Right lobe of liver (tissue), 6 donors: ENCODE results near the gene INPP5D. TPM values are rescaled to one million over a fixed set of nuclear protein-coding genes. Genes with fewer than 3 reads are reported as not detected.

Experiments
- ATAC-seq, 4 donors: fragments of 200-7000 bp; cut with Tn5 transposase; one replicate each; pipeline ENCODE4 v1.9.1; 2020; ENCODE audit warnings: mild to moderate bottlenecking in 4 of 4, moderate library complexity in 4 of 4
- DNase-seq, 3 donors: peaks; one replicate each; pipeline ENCODE4 v3.0.0-alpha.2; 2020
- H3K27ac ChIP-seq, 3 donors: fragments of 200-600 bp; one replicate each; pipeline ENCODE4 v1.8.0; 2022
- H3K27me3 ChIP-seq, 2 donors: fragments of 200-600 bp; one replicate each; pipeline ENCODE4 v1.8.0; 2022
- H3K36me3 ChIP-seq, 4 donors: fragments of 200-600 bp; sonication (generic) in 1 of 4; one replicate each; pipeline versions ENCODE4 v1.5.1 to v1.8.0; 2017 to 2022; ENCODE audit warnings: control low read depth in 1 of 4
- H3K4me1 ChIP-seq, 4 donors: fragments of 200-600 bp; sonication (generic) in 1 of 4; one replicate each; pipeline versions ENCODE4 v1.5.1 to v1.8.0; 2017 to 2022; ENCODE audit warnings: control low read depth in 1 of 4
- H3K4me3 ChIP-seq, 3 donors: fragments of 200-600 bp; one replicate each; pipeline ENCODE4 v1.8.0; 2022
- H3K9me3 ChIP-seq, 4 donors: fragments of 200-600 bp; sonication (generic) in 1 of 4; one replicate each; pipeline versions ENCODE4 v1.5.1 to v1.8.0; 2017 to 2022; ENCODE audit warnings: control low read depth in 1 of 4
- POLR2A ChIP-seq: fragments of 450-650 bp; IDR thresholded peaks from one replicate; pipeline ENCODE4 v1.6.1; 2017; ENCODE audit warnings: antibody characterized with exemption, mild to moderate bottlenecking
- WGBS: methylation state at CpG from one replicate; pipeline ENCODE4 v1.1.6; 2018; ENCODE audit warnings: low coverage, low lambda C conversion rate; ENCODE audit not compliant: insufficient coverage; ENCODE audit errors: missing lambda C conversion rate; 5-methylcytosine and 5-hydroxymethylcytosine counted together
- intact Hi-C, 2 donors: fragments of 100-400 bp; cut with DNase I; formaldehyde crosslinking; loops; one replicate each; pipeline versions ENCODE4 v1.11.2 to v1.14.1; 2022
- total RNA-seq, 6 experiments: library from RNA; depleted of rRNA in 2 of 6; stranded (reverse); fragments of >200 nt in 2 of 6; fragmentation: NEBNext Ultra II Directional in 3 of 6; extraction: Animal tissue kit (Norgen Biotek cat#: 25700) in 3 of 6; gene quantifications; one replicate each; pipeline versions ENCODE4 v1.1.0 to v1.2.4, GENCODE V29; 2016 to 2023
- TF ChIP-seq, protein P1 (sequence below), 4 donors: fragments of 200-600 bp in 3 of 4; fragments of 450-650 bp in 1 of 4; IDR thresholded peaks; one replicate each; pipeline versions ENCODE4 v1.5.1 to v1.8.0; 2016 to 2022; ENCODE audit warnings: antibody characterized with exemption in 4 of 4, mild to moderate bottlenecking in 2 of 4
- donor health status: DM: no; HTN: yes; CAD: no.
- donor health status: DM: no; HTN: no; CAD: no.
- donor health status: DM: no; HTN: no; CAD: no.
- donor health status: DM: no; HTN: yes; CAD: no.
- donor health status: DM: no; HTN: yes; CAD: no.

INPP5D gene
- total RNA-seq, 6 experiments from 2014 or later: 3.5 to 8.1 (median 5.5) TPM

- H3K27me3 ChIP-seq: no peaks in the 10 kb centered on the region
- DNase-seq: no peak
- intact Hi-C loops: no loop called here
- TF ChIP-seq, protein P1, sequence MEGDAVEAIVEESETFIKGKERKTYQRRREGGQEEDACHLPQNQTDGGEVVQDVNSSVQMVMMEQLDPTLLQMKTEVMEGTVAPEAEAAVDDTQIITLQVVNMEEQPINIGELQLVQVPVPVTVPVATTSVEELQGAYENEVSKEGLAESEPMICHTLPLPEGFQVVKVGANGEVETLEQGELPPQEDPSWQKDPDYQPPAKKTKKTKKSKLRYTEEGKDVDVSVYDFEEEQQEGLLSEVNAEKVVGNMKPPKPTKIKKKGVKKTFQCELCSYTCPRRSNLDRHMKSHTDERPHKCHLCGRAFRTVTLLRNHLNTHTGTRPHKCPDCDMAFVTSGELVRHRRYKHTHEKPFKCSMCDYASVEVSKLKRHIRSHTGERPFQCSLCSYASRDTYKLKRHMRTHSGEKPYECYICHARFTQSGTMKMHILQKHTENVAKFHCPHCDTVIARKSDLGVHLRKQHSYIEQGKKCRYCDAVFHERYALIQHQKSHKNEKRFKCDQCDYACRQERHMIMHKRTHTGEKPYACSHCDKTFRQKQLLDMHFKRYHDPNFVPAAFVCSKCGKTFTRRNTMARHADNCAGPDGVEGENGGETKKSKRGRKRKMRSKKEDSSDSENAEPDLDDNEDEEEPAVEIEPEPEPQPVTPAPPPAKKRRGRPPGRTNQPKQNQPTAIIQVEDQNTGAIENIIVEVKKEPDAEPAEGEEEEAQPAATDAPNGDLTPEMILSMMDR (IDR thresholded peaks at IDR 0.05): no peak
- WGBS: 50% methylated on average over 2 of the region's 4 CpGs
- no peaks in the 10 kb centered on the region for H3K4me1 ChIP-seq
- no peak for ATAC-seq
- H3K36me3 ChIP-seq: no peaks in the 10 kb centered on the region
- no peaks in the 10 kb centered on the region for H3K9me3 ChIP-seq
- H3K27ac ChIP-seq: no peak overlapping the region
- no peak overlapping the region for H3K4me3 ChIP-seq
Measured at GRCh38 chr2:233209117-233209532, 149.0 kb downstream of the INPP5D start.

DNA sequence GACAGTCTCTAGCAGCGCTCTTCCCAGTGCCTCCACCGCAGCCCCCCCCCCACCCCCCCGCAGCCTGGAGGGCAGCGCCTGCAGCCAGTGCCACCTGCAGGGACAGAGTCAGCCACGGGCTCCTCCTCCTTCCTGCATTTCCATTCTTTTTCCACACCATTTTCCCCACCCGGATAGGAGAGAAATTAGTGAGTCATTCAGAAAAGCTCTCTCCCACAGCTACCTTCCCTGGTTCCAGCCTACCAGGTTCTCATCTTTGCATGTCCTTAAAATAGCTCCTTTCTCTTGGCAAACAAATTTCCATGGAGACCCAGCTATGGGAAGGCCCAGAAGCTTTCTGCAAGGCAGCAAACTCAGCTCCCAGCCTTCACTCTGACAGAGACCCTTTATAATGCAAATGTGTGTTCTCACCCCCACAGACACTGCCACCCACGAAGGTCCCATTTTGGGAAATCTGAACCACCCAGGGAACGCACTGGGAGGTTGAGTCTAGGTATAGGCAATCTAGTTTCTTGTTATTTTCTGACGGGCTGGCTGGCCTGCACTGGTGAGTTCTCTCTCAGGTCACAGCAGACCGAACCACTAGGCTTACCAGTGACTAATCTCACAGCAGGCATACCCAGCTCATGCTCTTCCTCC lies 149.5 kb downstream of the INPP5D start:
- TF ChIP-seq POLR2A: no peak
- TF ChIP-seq, protein P1 (IDR thresholded peaks at IDR 0.05): no peak
- intact Hi-C loops: no loop called here
- DNase-seq (no peak), ATAC-seq (no peak)
- Histone ChIP-seq H3K9me3 (no peaks in the 10 kb centered on the region), H3K27ac (no peak overlapping the region), H3K27me3 (no peaks in the 10 kb centered on the region), H3K36me3 (no peaks in the 10 kb centered on the region), H3K4me1 (no peaks in the 10 kb centered on the region), H3K4me3 (no peak overlapping the region)
- 45% methylated on average over 9 of the region's 10 CpGs for WGBS

- DNase-seq (no peak), ATAC-seq (no peak)
- Histone ChIP-seq H3K36me3 (no peaks in the 10 kb centered on the region), H3K27ac (no peak overlapping the region), H3K27me3 (no peaks in the 10 kb centered on the region), H3K4me3 (no peak overlapping the region), H3K4me1 (no peaks in the 10 kb centered on the region), H3K9me3 (no peaks in the 10 kb centered on the region)
- TF ChIP-seq, protein P1 (IDR thresholded peaks at IDR 0.05): no peak
- no peak for TF ChIP-seq POLR2A
- intact Hi-C loops: no loop called here
- 79% methylated on average over 8 of the region's 8 CpGs for WGBS
Measured at GRCh38 chr2:233210281-233210680, 150.1 kb downstream of the INPP5D start.

- H3K27me3 ChIP-seq: no peaks in the 10 kb centered on the region
- TF ChIP-seq, protein P1 (IDR thresholded peaks at IDR 0.05): no peak
- TF ChIP-seq POLR2A: no peak
- DNase-seq (peak in 1 of 3 donors; percentile 56), ATAC-seq (peak; percentile 51 to 60 (median 58))
- intact Hi-C loops: no loop called here
- no peak overlapping the region for H3K27ac ChIP-seq
- no peaks in the 10 kb centered on the region for H3K9me3 ChIP-seq
- H3K4me1 ChIP-seq: no peaks in the 10 kb centered on the region
- H3K36me3 ChIP-seq: no peaks in the 10 kb centered on the region
- 52% methylated on average over 5 of the region's 18 CpGs for WGBS
- H3K4me3 ChIP-seq: no peak overlapping the region
Measured at GRCh38 chr2:233210843-233211547, 150.9 kb downstream of the INPP5D start.
